Mononuclear cell (primary cell): ENCODE measurements around the gene DSCAML1. TPM values are rescaled to one million over a fixed set of nuclear protein-coding genes. Genes with fewer than 3 reads are reported as not detected.

Source experiments
- H3K27me3 ChIP-seq: 2 replicates; pipeline ENCODE4 v1.6.0; 2011; ENCODE audit warnings: low read length, control low read depth; ENCODE audit not compliant: insufficient read depth
- H3K4me1 ChIP-seq: 2 replicates; pipeline ENCODE4 v1.5.1; 2011; ENCODE audit warnings: mild to moderate bottlenecking, low read length, control low read depth; ENCODE audit not compliant: insufficient read depth
- H3K4me3 ChIP-seq: 2 replicates; pipeline ENCODE4 v1.5.1; 2011; ENCODE audit warnings: mild to moderate bottlenecking, low read length, moderate library complexity
- H3K9me3 ChIP-seq: 2 replicates; pipeline ENCODE4 v1.5.1; 2011; ENCODE audit warnings: low read depth, mild to moderate bottlenecking, control low read depth, low read length
- total RNA-seq: library from RNA; depleted of rRNA; stranded (reverse); fragments of >200 nt; gene quantifications from one replicate; pipeline ENCODE4 v1.2.3, GENCODE V29; 2012

The DSCAML1 gene
- total RNA-seq, 1 donor, result 0.84 TPM

GRCh38 chr11:117606790-117607189 lies 190.2 kb downstream of the DSCAML1 start:
- no peaks in the 10 kb centered on the region for H3K9me3 ChIP-seq
- H3K4me1 ChIP-seq, result no peaks in the 10 kb centered on the region
- no peak overlapping the region for H3K4me3 ChIP-seq
- no peaks in the 10 kb centered on the region for H3K27me3 ChIP-seq

- Histone ChIP-seq H3K27me3 (no peaks in the 10 kb centered on the region), H3K4me1 (no peaks in the 10 kb centered on the region), H3K4me3 (no peak overlapping the region), H3K9me3 (no peaks in the 10 kb centered on the region)
Observed at GRCh38 chr11:117606211-117606610, 190.8 kb downstream of the DSCAML1 start.

- H3K4me3 ChIP-seq, result no peak overlapping the region
- H3K27me3 ChIP-seq, result no peaks in the 10 kb centered on the region
- H3K4me1 ChIP-seq, result no peaks in the 10 kb centered on the region
- no peaks in the 10 kb centered on the region for H3K9me3 ChIP-seq
Observed at GRCh38 chr11:117605331-117605730, 191.7 kb downstream of the DSCAML1 start.

- Histone ChIP-seq H3K9me3 (no peaks in the 10 kb centered on the region), H3K4me1 (no peaks in the 10 kb centered on the region), H3K27me3 (no peaks in the 10 kb centered on the region), H3K4me3 (no peak overlapping the region)
Observed at GRCh38 chr11:117604336-117604995, 192.6 kb downstream of the DSCAML1 start.

GRCh38 chr11:117603932-117604331 lies 193.1 kb downstream of the DSCAML1 start:
- no peaks in the 10 kb centered on the region for H3K4me1 ChIP-seq
- H3K9me3 ChIP-seq, result no peaks in the 10 kb centered on the region
- H3K27me3 ChIP-seq, result no peaks in the 10 kb centered on the region
- H3K4me3 ChIP-seq, result no peak overlapping the region

GRCh38 chr11:117601006-117601708 lies 195.9 kb downstream of the DSCAML1 start:
- Histone ChIP-seq H3K4me1 (no peaks in the 10 kb centered on the region), H3K9me3 (no peaks in the 10 kb centered on the region), H3K27me3 (no peaks in the 10 kb centered on the region), H3K4me3 (no peak overlapping the region)

GRCh38 chr11:117600234-117600783 lies 196.7 kb downstream of the DSCAML1 start:
- Histone ChIP-seq H3K9me3 (no peaks in the 10 kb centered on the region), H3K4me1 (no peaks in the 10 kb centered on the region), H3K27me3 (no peaks in the 10 kb centered on the region), H3K4me3 (no peak overlapping the region)

GRCh38 chr11:117597071-117597470 lies 199.9 kb downstream of the DSCAML1 start:
- H3K9me3 ChIP-seq, result no peaks in the 10 kb centered on the region
- no peak overlapping the region for H3K4me3 ChIP-seq
- H3K27me3 ChIP-seq, result no peaks in the 10 kb centered on the region
- no peaks in the 10 kb centered on the region for H3K4me1 ChIP-seq

- no peak overlapping the region for H3K4me3 ChIP-seq
- H3K4me1 ChIP-seq, result no peaks in the 10 kb centered on the region
- H3K9me3 ChIP-seq, result no peaks in the 10 kb centered on the region
- H3K27me3 ChIP-seq, result no peaks in the 10 kb centered on the region
Observed at GRCh38 chr11:117595440-117595839, 201.6 kb downstream of the DSCAML1 start.

GRCh38 chr11:117594721-117595120 lies 202.3 kb downstream of the DSCAML1 start:
- no peaks in the 10 kb centered on the region for H3K4me1 ChIP-seq
- no peaks in the 10 kb centered on the region for H3K9me3 ChIP-seq
- no peaks in the 10 kb centered on the region for H3K27me3 ChIP-seq
- H3K4me3 ChIP-seq, result no peak overlapping the region

GRCh38 chr11:117593065-117593464 lies 204.0 kb downstream of the DSCAML1 start:
- no peaks in the 10 kb centered on the region for H3K4me1 ChIP-seq
- H3K4me3 ChIP-seq, result no peak overlapping the region
- no peaks in the 10 kb centered on the region for H3K27me3 ChIP-seq
- no peaks in the 10 kb centered on the region for H3K9me3 ChIP-seq

GRCh38 chr11:117591316-117592039 lies 205.5 kb downstream of the DSCAML1 start:
- Histone ChIP-seq H3K27me3 (no peaks in the 10 kb centered on the region), H3K9me3 (no peaks in the 10 kb centered on the region), H3K4me1 (no peaks in the 10 kb centered on the region), H3K4me3 (no peak overlapping the region)

- Histone ChIP-seq H3K4me3 (no peak overlapping the region), H3K27me3 (no peaks in the 10 kb centered on the region), H3K9me3 (no peaks in the 10 kb centered on the region), H3K4me1 (no peaks in the 10 kb centered on the region)
Observed at GRCh38 chr11:117589063-117589462, 208.0 kb downstream of the DSCAML1 start.

GRCh38 chr11:117588166-117588810 lies 208.7 kb downstream of the DSCAML1 start:
- no peaks in the 10 kb centered on the region for H3K4me1 ChIP-seq
- no peaks in the 10 kb centered on the region for H3K27me3 ChIP-seq
- no peak overlapping the region for H3K4me3 ChIP-seq
- no peaks in the 10 kb centered on the region for H3K9me3 ChIP-seq

GRCh38 chr11:117587416-117587815 lies 209.6 kb downstream of the DSCAML1 start:
- Histone ChIP-seq H3K4me1 (no peaks in the 10 kb centered on the region), H3K27me3 (no peaks in the 10 kb centered on the region), H3K4me3 (no peak overlapping the region), H3K9me3 (no peaks in the 10 kb centered on the region)
